ENCODE measurements around the gene MAGI2. TPM values are rescaled to one million over a fixed set of nuclear protein-coding genes. Genes with fewer than 3 reads are reported as not detected.
"Not testable (repeated sequence)": the region's sequence is repeated elsewhere in the genome, so short reads cannot be mapped to it uniquely, and the experiment has no call there.

Gene MAGI2
- total RNA-seq, 3 donors from 2014 or later (not counting 1 experiment from before 2014, with no cell fraction given), result 0.09 to 0.48 (median 0.27) TPM

GRCh38 chr7:79452032-79452494 is 1.4 kb downstream of the MAGI2 start:
- 1% methylated on average over 27 of the region's 27 CpGs for WGBS (ENCODE audit: insufficient coverage)
- H3K4me1 ChIP-seq (ENCODE audit: control insufficient read depth, insufficient read depth, low read length), result peaks cover 12% of the 10 kb centered on the region
- Mint-ChIP-seq H3K9me3 (peaks cover 3 to 4% of the 10 kb centered on the region in 2 donors), H3K36me3 (no peaks in the 10 kb centered on the region), H3K4me3 (peak overlapping the region; percentile 40), H3K27me3 (ENCODE audit: low read depth in 2 of 2) (peaks cover 24 to 47% of the 10 kb centered on the region in 2 donors), H3K4me1 (peaks cover 0 to 13% of the 10 kb centered on the region in 2 donors), H3K27ac (no peak overlapping the region)
- no peak overlapping the region for H3K27ac ChIP-seq (ENCODE audit: low read length)
- no peak overlapping the region for H3K4me3 ChIP-seq (ENCODE audit: low read length)
- DNase-seq (peak in 1 of 2 donors; percentile 22), ATAC-seq (no peak)
- H3K27me3 ChIP-seq (ENCODE audit: control insufficient read depth, insufficient read depth, low read length), result peaks cover 15% of the 10 kb centered on the region
- no peaks in the 10 kb centered on the region for H3K36me3 ChIP-seq (ENCODE audit: control insufficient read depth, insufficient read depth, low read length)
- intact Hi-C loops (cut with micrococcal nuclease), result no loop called here
- peaks cover 7% of the 10 kb centered on the region for H3K9me3 ChIP-seq (ENCODE audit: control insufficient read depth, insufficient read depth, low read length)
- TF ChIP-seq CTCF (IDR thresholded peaks at IDR 0.05), result no peak

- H3K36me3 ChIP-seq (ENCODE audit: control insufficient read depth, insufficient read depth, low read length), result no peaks in the 10 kb centered on the region
- intact Hi-C loops (cut with micrococcal nuclease), result no loop called here
- no peak overlapping the region for H3K27ac ChIP-seq (ENCODE audit: low read length)
- H3K4me1 ChIP-seq (ENCODE audit: control insufficient read depth, insufficient read depth, low read length), result peaks cover 12% of the 10 kb centered on the region
- H3K27ac Mint-ChIP-seq, result no peak overlapping the region
- peaks cover 0 to 13% of the 10 kb centered on the region in 2 donors for H3K4me1 Mint-ChIP-seq
- peak overlapping the region; percentile 40 for H3K4me3 Mint-ChIP-seq
- TF ChIP-seq CTCF (IDR thresholded peaks at IDR 0.05), result no peak
- H3K36me3 Mint-ChIP-seq, result no peaks in the 10 kb centered on the region
- WGBS (ENCODE audit: insufficient coverage), result 37% methylated on average over 8 of the region's 8 CpGs
- peaks cover 7% of the 10 kb centered on the region for H3K9me3 ChIP-seq (ENCODE audit: control insufficient read depth, insufficient read depth, low read length)
- H3K4me3 ChIP-seq (ENCODE audit: low read length), result no peak overlapping the region
- peaks cover 24 to 47% of the 10 kb centered on the region in 2 donors for H3K27me3 Mint-ChIP-seq (ENCODE audit: low read depth in 2 of 2)
- peaks cover 3 to 4% of the 10 kb centered on the region in 2 donors for H3K9me3 Mint-ChIP-seq
- peaks cover 15% of the 10 kb centered on the region for H3K27me3 ChIP-seq (ENCODE audit: control insufficient read depth, insufficient read depth, low read length)
- DNase-seq, result no peak
- ATAC-seq, result no peak
Observed at GRCh38 chr7:79451580-79451979, 1.9 kb downstream of the MAGI2 start.

- 79% methylated on average over 2 of the region's 3 CpGs for WGBS (ENCODE audit: insufficient coverage)
- H3K27ac Mint-ChIP-seq, result not testable (repeated sequence)
Observed at GRCh38 chr7:79442766-79443165, 10.7 kb downstream of the MAGI2 start.

GRCh38 chr7:79436378-79436777 is 17.1 kb downstream of the MAGI2 start:
- intact Hi-C loops (cut with micrococcal nuclease), result no loop called here
- Mint-ChIP-seq H3K4me1 (no peaks in the 10 kb centered on the region), H3K27ac (no peak overlapping the region), H3K36me3 (peaks cover 9% of the 10 kb centered on the region), H3K27me3 (ENCODE audit: low read depth in 2 of 2) (no peaks in the 10 kb centered on the region), H3K9me3 (peaks cover 8 to 11% of the 10 kb centered on the region in 2 donors), H3K4me3 (no peak overlapping the region)
- ATAC-seq (no peak), DNase-seq (no peak)
- Histone ChIP-seq H3K9me3 (ENCODE audit: control insufficient read depth, insufficient read depth, low read length) (peaks cover 6% of the 10 kb centered on the region), H3K4me1 (ENCODE audit: control insufficient read depth, insufficient read depth, low read length) (no peaks in the 10 kb centered on the region), H3K4me3 (ENCODE audit: low read length) (no peak overlapping the region), H3K27ac (ENCODE audit: low read length) (no peak overlapping the region), H3K36me3 (ENCODE audit: control insufficient read depth, insufficient read depth, low read length) (no peaks in the 10 kb centered on the region), H3K27me3 (ENCODE audit: control insufficient read depth, insufficient read depth, low read length) (no peaks in the 10 kb centered on the region)
- no peak for TF ChIP-seq CTCF (IDR thresholded peaks at IDR 0.05)

More at GRCh38 chr7:79442766-79443165, 10.7 kb downstream of the MAGI2 start:
- H3K4me1 ChIP-seq (ENCODE audit: control insufficient read depth, insufficient read depth, low read length); H3K36me3 ChIP-seq (ENCODE audit: control insufficient read depth, insufficient read depth, low read length); H3K9me3 Mint-ChIP-seq; H3K4me3 ChIP-seq (ENCODE audit: low read length); H3K36me3 Mint-ChIP-seq; H3K4me1 Mint-ChIP-seq; H3K27me3 Mint-ChIP-seq (ENCODE audit: low read depth in 2 of 2); ATAC-seq; H3K27me3 ChIP-seq (ENCODE audit: control insufficient read depth, insufficient read depth, low read length); H3K4me3 Mint-ChIP-seq; DNase-seq; H3K27ac ChIP-seq (ENCODE audit: low read length); intact Hi-C loops (cut with micrococcal nuclease); H3K9me3 ChIP-seq (ENCODE audit: control insufficient read depth, insufficient read depth, low read length): not testable (repeated sequence)

All from natural killer cell (primary cell).